Neural cell (in vitro differentiated cells): ENCODE measurements around the gene SMIM35. TPM values are rescaled to one million over a fixed set of nuclear protein-coding genes. Genes with fewer than 3 reads are reported as not detected.

ENCODE experiments used
- H2AFZ ChIP-seq: fragments of 200-600, 300-800 bp; sonication (generic), shearing (Covaris generic); 2 replicates; pipeline ENCODE4 v1.6.0; 2014; ENCODE audit warnings: low read depth, mild to moderate bottlenecking, antibody characterized with exemption, low read length, moderate library complexity
- H3F3A ChIP-seq: fragments of 200-600 bp; shearing (Covaris generic); 2 replicates; pipeline ENCODE4 v1.6.1; 2016; ENCODE audit warnings: mild to moderate bottlenecking, moderate library complexity, mixed read lengths, antibody characterized with exemption, low read length; ENCODE audit not compliant: insufficient read depth, poor library complexity, severe bottlenecking
- H3K27ac ChIP-seq: fragments of 200-600, 300-800 bp; sonication (generic), shearing (Covaris generic); 2 replicates; pipeline ENCODE4 v1.5.1; 2014; ENCODE audit warnings: mild to moderate bottlenecking, low read length, moderate library complexity
- H3K27me3 ChIP-seq: fragments of 300-800, 200-600 bp; sonication (generic), shearing (Covaris generic); 2 replicates; pipeline ENCODE4 v1.6.0; 2014; ENCODE audit warnings: mild to moderate bottlenecking, low read depth, low read length, moderate library complexity; ENCODE audit not compliant: insufficient read depth
- H3K36me3 ChIP-seq: fragments of 300-800, 200-600 bp; sonication (generic), shearing (Covaris generic); 2 replicates; pipeline ENCODE4 v1.5.1; 2014; ENCODE audit warnings: mild to moderate bottlenecking, antibody characterized with exemption, low read length, moderate library complexity; ENCODE audit not compliant: insufficient read depth
- H3K4me2 ChIP-seq: fragments of 300-800, 200-600 bp; sonication (generic), shearing (Covaris generic); 2 replicates; pipeline ENCODE4 v1.6.0; 2014; ENCODE audit warnings: mild to moderate bottlenecking, low read length
- H3K4me3 ChIP-seq: fragments of 300-800, 200-600 bp; sonication (generic), shearing (Covaris generic); 2 replicates; pipeline ENCODE4 v1.5.1; 2014; ENCODE audit warnings: mild to moderate bottlenecking, low read length, moderate library complexity
- H3K79me2 ChIP-seq: fragments of 200-600 bp; shearing (Covaris generic); replicated peaks from 2 replicates; pipeline ENCODE4 v1.6.0; 2014; ENCODE audit warnings: mild to moderate bottlenecking, low read length, moderate library complexity; ENCODE audit not compliant: insufficient read depth
- H3K9ac ChIP-seq: fragments of 300-800, 200-600 bp; sonication (generic), shearing (Covaris generic); 2 replicates; pipeline ENCODE4 v1.6.1; 2016; ENCODE audit warnings: mild to moderate bottlenecking, low read length, mixed read lengths
- H3K9me2 ChIP-seq: fragments of 200-600 bp; shearing (Covaris generic); 2 replicates; pipeline ENCODE4 v1.6.1; 2016; ENCODE audit warnings: mild to moderate bottlenecking, low read length, mixed read lengths; ENCODE audit not compliant: insufficient read depth
- H3K9me3 ChIP-seq: fragments of 200-600, 300-800 bp; sonication (generic), shearing (Covaris generic); 2 replicates; pipeline ENCODE4 v1.6.1; 2016; ENCODE audit warnings: mild to moderate bottlenecking, mixed run types, low read length, moderate library complexity, mixed read lengths
- H4K20me1 ChIP-seq: fragments of 200-600 bp; shearing (Covaris generic); 2 replicates; pipeline ENCODE4 v1.6.1; 2016; ENCODE audit warnings: mild to moderate bottlenecking, mixed run types; ENCODE audit not compliant: insufficient read depth
- EP300 ChIP-seq: fragments of 450-650 bp; conservative IDR thresholded peaks from 2 replicates; pipeline ENCODE4 v1.6.1; 2014; ENCODE audit warnings: antibody characterized with exemption, mild to moderate bottlenecking, moderate library complexity; ENCODE audit not compliant: poor library complexity, severe bottlenecking
- EZH2 ChIP-seq: fragments of 200-600, 300-800 bp; shearing (Covaris generic), sonication (generic); IDR thresholded peaks from 2 replicates; pipeline ENCODE4 v1.6.1; 2014; ENCODE audit warnings: antibody characterized with exemption, low read length, borderline replicate concordance, mild to moderate bottlenecking; ENCODE audit not compliant: insufficient read depth, poor library complexity, severe bottlenecking
- MXI1 ChIP-seq: fragments of 450-650 bp; conservative IDR thresholded peaks from 2 replicates; pipeline ENCODE4 v1.6.1; 2014; ENCODE audit warnings: antibody characterized with exemption, mild to moderate bottlenecking; ENCODE audit not compliant: poor library complexity, severe bottlenecking
- POLR2AphosphoS5 ChIP-seq: IDR thresholded peaks from 2 replicates; pipeline ENCODE4 v1.6.1; 2012
- RAD21 ChIP-seq: fragments of 450-650 bp; conservative IDR thresholded peaks from 2 replicates; pipeline ENCODE4 v1.6.1; 2014; ENCODE audit warnings: antibody characterized with exemption, mild to moderate bottlenecking, moderate library complexity
- REST ChIP-seq: IDR thresholded peaks from 2 replicates; pipeline ENCODE4 v1.6.1; 2012; ENCODE audit warnings: borderline replicate concordance
- SMC3 ChIP-seq: fragments of 450-650 bp; conservative IDR thresholded peaks from 2 replicates; pipeline ENCODE4 v1.6.1; 2014; ENCODE audit warnings: antibody characterized with exemption, mild to moderate bottlenecking, moderate library complexity; ENCODE audit not compliant: poor library complexity
- TAF1 ChIP-seq: IDR thresholded peaks from 2 replicates; pipeline ENCODE4 v1.6.1; 2012; ENCODE audit warnings: low read depth
- polyA plus RNA-seq: library from polyadenylated mRNA; depleted of rRNA; stranded (reverse); fragments of >200 nt; gene quantifications from 2 replicates; pipeline ENCODE4 v1.2.3, GENCODE V29; 2014
- TF ChIP-seq, protein P1 (sequence below): fragments of 450-650 bp; IDR thresholded peaks from 2 replicates; pipeline ENCODE4 v1.5.1; 2014; ENCODE audit warnings: antibody characterized with exemption, mild to moderate bottlenecking, moderate library complexity; ENCODE audit not compliant: poor library complexity, severe bottlenecking

SMIM35 gene
- polyA plus RNA-seq, 1 donor from 2014 or later = not detected

GRCh38 chr11:118129471-118130172 lies 42.9 kb upstream of the SMIM35 start:
- no peak overlapping the region for H3K4me2 ChIP-seq
- H3K79me2 ChIP-seq = no peaks in the 10 kb centered on the region
- no peaks in the 10 kb centered on the region for H3K9me2 ChIP-seq
- H3K27me3 ChIP-seq = no peaks in the 10 kb centered on the region
- H3F3A ChIP-seq = no peaks in the 10 kb centered on the region
- no peak overlapping the region for H3K9ac ChIP-seq
- no peaks in the 10 kb centered on the region for H3K9me3 ChIP-seq
- H2AFZ ChIP-seq = no peak overlapping the region
- H3K36me3 ChIP-seq = no peaks in the 10 kb centered on the region
- no peak overlapping the region for H3K27ac ChIP-seq
- no peak for TF ChIP-seq MXI1
- TF ChIP-seq, protein P1, sequence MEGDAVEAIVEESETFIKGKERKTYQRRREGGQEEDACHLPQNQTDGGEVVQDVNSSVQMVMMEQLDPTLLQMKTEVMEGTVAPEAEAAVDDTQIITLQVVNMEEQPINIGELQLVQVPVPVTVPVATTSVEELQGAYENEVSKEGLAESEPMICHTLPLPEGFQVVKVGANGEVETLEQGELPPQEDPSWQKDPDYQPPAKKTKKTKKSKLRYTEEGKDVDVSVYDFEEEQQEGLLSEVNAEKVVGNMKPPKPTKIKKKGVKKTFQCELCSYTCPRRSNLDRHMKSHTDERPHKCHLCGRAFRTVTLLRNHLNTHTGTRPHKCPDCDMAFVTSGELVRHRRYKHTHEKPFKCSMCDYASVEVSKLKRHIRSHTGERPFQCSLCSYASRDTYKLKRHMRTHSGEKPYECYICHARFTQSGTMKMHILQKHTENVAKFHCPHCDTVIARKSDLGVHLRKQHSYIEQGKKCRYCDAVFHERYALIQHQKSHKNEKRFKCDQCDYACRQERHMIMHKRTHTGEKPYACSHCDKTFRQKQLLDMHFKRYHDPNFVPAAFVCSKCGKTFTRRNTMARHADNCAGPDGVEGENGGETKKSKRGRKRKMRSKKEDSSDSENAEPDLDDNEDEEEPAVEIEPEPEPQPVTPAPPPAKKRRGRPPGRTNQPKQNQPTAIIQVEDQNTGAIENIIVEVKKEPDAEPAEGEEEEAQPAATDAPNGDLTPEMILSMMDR = no peak
- TF ChIP-seq EZH2 = no peak
- TF ChIP-seq RAD21 = no peak
- no peak for TF ChIP-seq TAF1
- TF ChIP-seq REST = no peak
- no peak for TF ChIP-seq EP300
- no peak for TF ChIP-seq SMC3
- no peak for TF ChIP-seq POLR2AphosphoS5
- no peak overlapping the region for H3K4me3 ChIP-seq
- no peaks in the 10 kb centered on the region for H4K20me1 ChIP-seq

GRCh38 chr11:118128721-118129470 lies 42.1 kb upstream of the SMIM35 start:
- Histone ChIP-seq H3K9ac (no peak overlapping the region), H3K9me2 (no peaks in the 10 kb centered on the region), H3K27me3 (no peaks in the 10 kb centered on the region), H3K9me3 (no peaks in the 10 kb centered on the region), H2AFZ (no peak overlapping the region), H4K20me1 (no peaks in the 10 kb centered on the region), H3K4me2 (no peak overlapping the region), H3K4me3 (no peak overlapping the region), H3K27ac (no peak overlapping the region), H3F3A (no peaks in the 10 kb centered on the region), H3K36me3 (no peaks in the 10 kb centered on the region), H3K79me2 (no peaks in the 10 kb centered on the region)
- no peak for TF ChIP-seq SMC3
- TF ChIP-seq RAD21 = no peak
- TF ChIP-seq EP300 = no peak
- TF ChIP-seq MXI1 = no peak
- TF ChIP-seq, protein P1 = no peak
- no peak for TF ChIP-seq REST
- no peak for TF ChIP-seq EZH2
- no peak for TF ChIP-seq POLR2AphosphoS5
- TF ChIP-seq TAF1 = no peak
